HT1080 (cell line): ENCODE data around the gene PPP1R36. TPM values are rescaled to one million over a fixed set of nuclear protein-coding genes. Genes with fewer than 3 reads are reported as not detected.
"Not testable (repeated sequence)": the region's sequence is repeated elsewhere in the genome, so short reads cannot be mapped to it uniquely, and the experiment has no call there.

ENCODE experiments used
- DNase-seq: peaks from one replicate; pipeline ENCODE4 v3.0.0-alpha.2; 2015; ENCODE audit warnings: low read depth
- total RNA-seq: library from RNA; depleted of rRNA; stranded (reverse); fragments of >200 nt; shearing (Covaris generic); gene quantifications from 2 replicates; pipeline ENCODE4 v1.2.3, GENCODE V29; 2014

The PPP1R36 gene
- total RNA-seq, 1 experiment from 2014 or later = 0.11 TPM

- no peak for DNase-seq
Measured at GRCh38 chr14:64566651-64567122, 16.9 kb downstream of the PPP1R36 start.

DNA sequence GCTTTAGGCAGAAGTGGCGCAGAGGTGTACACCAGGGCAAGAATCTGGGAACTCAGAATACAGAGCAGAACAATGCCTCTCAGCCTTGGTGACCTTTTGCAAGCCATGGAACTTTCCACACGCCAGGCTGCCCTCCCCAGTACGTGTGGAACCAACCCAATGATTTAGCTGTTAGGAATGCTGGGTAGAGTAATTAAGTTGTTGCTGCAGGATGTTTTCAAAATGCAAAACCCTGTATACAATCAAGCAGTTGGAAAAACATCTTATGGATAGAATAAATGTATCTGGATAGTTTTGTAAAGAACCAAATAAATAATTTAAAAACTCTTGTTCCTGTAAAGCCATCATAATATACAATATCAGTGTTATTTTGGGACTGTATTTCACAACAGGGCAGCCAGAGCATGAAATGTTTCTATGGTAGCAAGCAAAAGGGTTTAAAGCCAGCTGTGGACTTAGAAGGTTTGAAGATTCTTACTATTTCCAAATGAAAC is 19.4 kb downstream of the PPP1R36 start:
- peak; percentile 31 for DNase-seq

DNA sequence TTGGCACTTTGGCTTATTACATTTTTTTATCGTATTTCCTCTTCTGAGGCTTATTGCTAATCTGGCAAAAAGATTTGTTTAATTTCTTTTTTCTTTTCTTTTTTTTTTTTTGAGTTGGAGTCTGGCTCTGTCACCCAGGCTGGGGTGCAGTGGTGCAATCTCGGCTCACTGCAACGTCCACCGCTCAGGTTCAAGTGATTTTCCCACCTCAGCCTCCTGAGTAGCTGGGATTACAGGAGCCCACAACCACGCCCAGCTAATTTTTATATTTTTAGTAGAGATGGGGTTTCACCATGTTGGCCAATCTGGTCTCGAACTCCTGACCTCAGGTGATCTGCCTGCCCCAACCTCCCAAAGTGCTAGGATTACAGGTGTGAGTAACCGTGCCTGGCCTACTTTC is 19.9 kb downstream of the PPP1R36 start:
- DNase-seq = not testable (repeated sequence)

GRCh38 chr14:64572386-64573104 is 22.8 kb downstream of the PPP1R36 start:
- no peak for DNase-seq

- DNase-seq = no peak
Measured at GRCh38 chr14:64573109-64573508, 23.3 kb downstream of the PPP1R36 start.

- no peak for DNase-seq
Measured at GRCh38 chr14:64574371-64575107, 24.8 kb downstream of the PPP1R36 start.

DNA sequence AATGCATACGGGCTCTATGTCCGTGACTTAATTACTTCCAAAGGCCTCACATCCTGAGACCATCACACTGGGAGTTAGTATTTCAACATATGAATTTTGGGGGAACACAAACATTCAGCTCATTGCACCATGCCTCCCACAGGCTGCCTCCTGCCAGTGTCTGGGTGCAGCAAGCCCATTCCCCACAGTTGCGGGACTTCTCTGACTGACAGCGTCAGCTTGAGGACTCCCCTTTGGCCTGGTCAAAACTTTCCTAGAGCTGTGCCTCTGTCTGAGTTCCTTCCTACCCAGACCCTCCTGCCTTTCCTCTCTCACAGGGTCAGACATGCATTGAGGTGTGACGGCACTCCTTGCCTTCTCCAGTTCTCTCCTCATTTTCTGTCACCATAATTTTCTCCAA is 27.4 kb downstream of the PPP1R36 start:
- no peak for DNase-seq

- no peak for DNase-seq
Measured at GRCh38 chr14:64580467-64580866, 30.7 kb downstream of the PPP1R36 start.

GRCh38 chr14:64581363-64581762 is 31.6 kb downstream of the PPP1R36 start:
- DNase-seq = no peak

GRCh38 chr14:64581817-64582216 is 32.1 kb downstream of the PPP1R36 start:
- DNase-seq = no peak

DNA sequence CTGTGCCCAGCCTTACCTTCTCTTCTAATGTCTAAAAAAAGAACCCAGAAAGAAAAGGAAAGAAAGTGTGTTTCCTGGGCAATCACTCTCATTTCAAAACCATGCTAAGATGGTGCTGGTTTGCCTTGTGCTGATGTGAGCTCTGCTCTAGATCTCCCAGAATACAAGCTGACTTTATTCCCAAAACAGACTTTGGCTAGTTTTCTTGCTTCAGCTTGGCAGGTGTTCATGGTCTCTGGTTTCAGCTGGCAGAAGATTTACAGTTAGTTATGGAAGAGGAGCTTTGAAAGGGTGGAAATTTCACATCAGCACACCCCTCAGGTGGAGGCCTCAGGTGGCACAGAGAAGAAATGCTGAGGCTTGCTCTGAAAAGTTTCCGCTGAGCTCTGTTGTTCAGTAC is 34.4 kb downstream of the PPP1R36 start:
- no peak for DNase-seq

- DNase-seq = peak; percentile 33
Measured at GRCh38 chr14:64591809-64592208, 42.0 kb downstream of the PPP1R36 start.

- no peak for DNase-seq
Measured at GRCh38 chr14:64594438-64594837, 44.7 kb downstream of the PPP1R36 start.

DNA sequence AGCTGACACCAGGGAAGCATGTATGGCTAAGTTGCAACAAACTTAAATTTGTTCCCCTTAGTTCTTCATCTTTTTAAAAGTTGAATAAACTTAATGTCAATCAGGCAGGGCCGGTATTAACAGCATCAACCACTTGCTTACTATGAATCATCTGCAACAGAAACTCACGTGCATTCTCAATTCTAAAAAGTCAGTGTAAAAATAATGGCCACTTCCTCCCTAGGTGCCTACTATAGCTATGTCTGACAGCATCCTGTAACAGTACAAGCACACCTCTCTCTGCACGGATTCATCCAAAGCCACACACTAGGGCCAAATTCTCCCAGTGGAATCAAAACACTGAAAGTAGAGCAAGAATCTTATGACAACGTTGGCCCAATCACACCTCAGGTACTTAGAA is 48.6 kb downstream of the PPP1R36 start:
- DNase-seq = no peak

DNA sequence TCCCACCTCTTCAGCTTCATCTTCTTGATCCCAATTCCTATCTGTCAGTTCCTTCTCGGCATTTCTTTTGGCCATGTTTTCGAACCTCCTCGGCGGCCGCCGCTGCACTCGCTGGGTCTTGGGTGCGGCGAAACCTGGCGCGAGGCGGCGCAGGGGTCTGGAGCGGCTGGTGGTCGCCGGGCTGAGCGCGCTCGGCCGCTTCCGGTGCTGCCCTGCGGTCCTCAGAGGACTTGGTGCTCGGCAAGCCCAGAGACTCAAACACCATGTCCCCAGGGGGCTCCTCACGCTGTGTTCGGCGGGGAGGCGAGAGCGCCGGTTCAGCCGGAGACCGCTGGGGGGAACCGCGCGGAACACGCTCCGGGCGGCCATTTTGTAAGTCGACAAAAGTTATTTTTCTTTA is 51.8 kb downstream of the PPP1R36 start:
- no peak for DNase-seq

- no peak for DNase-seq
Measured at GRCh38 chr14:64602826-64603225, 53.1 kb downstream of the PPP1R36 start.

GRCh38 chr14:64604001-64604400 is 54.2 kb downstream of the PPP1R36 start:
- DNase-seq = peak; percentile 20

DNA sequence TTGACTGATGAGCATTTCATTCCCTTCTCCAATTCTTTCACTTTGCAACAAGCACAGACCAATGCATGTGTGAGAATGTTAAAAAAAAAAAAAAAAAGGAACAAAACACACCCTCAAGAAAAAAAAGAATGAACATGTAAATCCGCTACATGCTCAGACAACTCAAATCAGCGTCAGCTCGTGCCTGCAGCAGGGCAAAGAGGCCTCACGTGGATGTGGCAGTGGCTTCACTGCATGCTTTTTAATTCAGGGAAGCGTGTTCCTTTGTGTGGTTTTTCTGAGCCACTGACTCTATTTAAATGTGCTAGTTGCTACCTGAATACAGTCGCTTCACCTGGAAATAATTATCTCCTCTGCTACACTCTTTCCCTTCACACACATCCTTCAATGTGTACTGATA is 55.1 kb downstream of the PPP1R36 start:
- no peak for DNase-seq

GRCh38 chr14:64605926-64606685 is 56.3 kb downstream of the PPP1R36 start:
- peak; percentile 25 for DNase-seq

GRCh38 chr14:64610049-64610746 is 60.4 kb downstream of the PPP1R36 start:
- no peak for DNase-seq

- no peak for DNase-seq
Measured at GRCh38 chr14:64611358-64612020, 61.7 kb downstream of the PPP1R36 start.
